GM21367 (cell line): ENCODE data around the gene MAGEB17.

Source experiments
- ATAC-seq: cut with Tn5 transposase; IDR thresholded peaks from one replicate; pipeline ENCODE4 v1.9.1; 2021; ENCODE audit not compliant: unreplicated experiment

MAGEB17 gene

DNA sequence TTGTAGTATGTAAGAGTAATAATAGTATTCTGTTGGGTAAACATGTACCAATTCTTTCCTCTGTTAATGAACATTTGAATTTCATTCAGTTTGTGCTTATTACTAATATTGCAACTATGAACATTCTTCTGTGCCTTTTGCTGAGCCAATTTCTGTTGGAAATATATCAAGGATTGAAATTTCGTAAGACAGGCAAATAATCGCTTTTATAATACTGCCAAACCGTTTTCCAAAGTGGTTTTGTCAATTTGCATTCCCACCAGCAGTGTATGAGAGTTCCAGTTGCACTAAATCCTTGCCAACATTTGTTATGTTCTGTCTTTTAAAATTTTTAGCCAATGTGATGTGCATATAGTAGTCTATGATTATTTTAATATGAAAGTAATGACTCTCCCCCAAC, 38.6 kb downstream of the MAGEB17 start:
- ATAC-seq = no peak

DNA sequence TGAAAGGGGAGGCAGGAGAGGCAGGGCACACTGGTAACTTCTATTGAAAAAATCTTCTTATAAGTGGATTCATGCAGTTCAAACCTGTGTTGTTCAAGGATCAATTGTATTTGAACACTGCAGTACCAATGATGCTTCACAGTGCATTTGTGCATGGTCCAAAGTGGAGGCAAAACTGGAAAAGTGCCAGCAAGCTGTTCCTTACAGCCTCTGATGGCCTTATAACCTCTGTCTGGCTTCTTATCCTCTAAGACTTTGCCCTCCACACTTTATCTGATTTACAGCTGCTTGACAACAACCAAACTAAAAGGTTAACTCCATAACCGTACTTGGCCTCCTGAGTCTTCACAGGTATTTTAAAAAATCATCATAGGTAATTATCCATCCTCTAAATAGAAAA, 40.4 kb downstream of the MAGEB17 start:
- no peak for ATAC-seq

DNA sequence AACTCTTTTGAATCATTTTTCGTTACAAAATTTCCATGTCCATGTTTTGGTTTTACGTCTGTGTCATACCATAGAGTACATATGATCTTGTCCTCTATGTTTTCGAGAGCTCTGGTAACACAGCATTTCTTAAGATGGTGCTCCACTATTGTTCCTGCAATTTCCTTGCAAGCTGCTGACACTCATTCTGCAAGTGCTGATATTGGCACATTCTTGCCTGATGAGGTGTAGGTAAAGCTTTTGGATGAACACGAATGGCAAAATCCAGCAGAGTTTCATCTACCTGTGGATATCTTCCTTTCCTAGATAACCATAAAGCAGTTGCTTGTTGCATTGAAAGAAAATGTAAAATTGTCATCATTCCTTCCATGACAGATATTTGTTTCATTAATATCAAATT, 41.3 kb downstream of the MAGEB17 start:
- no peak for ATAC-seq

DNA sequence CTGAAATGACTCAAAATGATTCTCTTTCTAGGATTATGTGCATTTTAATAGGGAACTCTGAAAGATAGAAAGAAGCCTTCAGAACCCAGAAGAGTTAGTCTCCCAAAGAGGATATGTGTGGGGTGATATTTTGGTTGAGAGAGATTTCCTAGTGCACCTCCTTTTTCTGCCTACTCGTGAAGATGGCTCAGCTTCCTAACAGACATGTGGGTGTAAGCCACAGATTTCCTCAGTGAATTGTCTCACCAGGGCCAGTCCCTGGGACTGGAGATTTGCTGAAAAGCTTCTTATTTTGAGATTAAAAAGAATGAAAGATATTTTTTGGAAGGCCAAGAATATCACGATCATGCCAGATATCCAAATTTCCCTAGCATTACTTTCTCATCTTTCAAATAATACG, 42.8 kb downstream of the MAGEB17 start:
- no peak for ATAC-seq

DNA sequence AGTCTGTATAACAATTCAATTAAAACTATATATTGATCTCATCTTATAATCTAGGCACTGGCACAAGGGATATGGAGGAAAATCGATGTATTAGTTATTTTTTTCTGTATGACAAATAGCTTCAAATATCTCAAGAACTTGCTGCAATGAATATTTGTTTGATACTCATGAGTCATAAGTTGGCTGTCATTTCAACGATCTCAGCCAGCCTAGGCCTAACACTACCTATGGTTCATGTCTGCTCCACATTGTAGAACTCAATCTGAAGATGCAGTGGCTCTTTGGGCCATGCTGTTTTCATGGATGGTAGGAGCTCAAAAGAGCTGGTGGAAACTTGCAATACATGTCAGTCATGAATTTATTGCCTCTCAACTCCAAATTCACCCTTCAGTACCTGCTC, 44.7 kb downstream of the MAGEB17 start:
- no peak for ATAC-seq

DNA sequence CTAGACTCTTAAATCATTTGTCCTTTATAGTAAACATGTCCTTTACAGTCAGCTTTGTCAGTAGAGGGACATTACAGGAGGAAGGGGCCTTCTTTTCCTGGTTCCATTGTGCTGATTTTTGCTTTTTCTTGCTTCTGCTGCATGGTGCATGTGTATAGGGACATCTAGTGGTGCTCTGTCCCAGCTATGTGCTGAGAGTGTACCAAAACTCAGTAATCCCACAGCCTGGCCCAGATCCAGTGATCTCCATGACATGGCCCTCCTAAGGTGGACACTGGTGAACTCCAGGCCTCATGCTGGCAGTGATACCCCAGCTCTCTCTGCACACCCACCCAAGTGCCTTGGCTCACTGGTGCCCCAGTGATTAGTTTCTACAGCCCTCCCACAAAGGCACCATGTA, 45.2 kb downstream of the MAGEB17 start:
- no peak for ATAC-seq

DNA sequence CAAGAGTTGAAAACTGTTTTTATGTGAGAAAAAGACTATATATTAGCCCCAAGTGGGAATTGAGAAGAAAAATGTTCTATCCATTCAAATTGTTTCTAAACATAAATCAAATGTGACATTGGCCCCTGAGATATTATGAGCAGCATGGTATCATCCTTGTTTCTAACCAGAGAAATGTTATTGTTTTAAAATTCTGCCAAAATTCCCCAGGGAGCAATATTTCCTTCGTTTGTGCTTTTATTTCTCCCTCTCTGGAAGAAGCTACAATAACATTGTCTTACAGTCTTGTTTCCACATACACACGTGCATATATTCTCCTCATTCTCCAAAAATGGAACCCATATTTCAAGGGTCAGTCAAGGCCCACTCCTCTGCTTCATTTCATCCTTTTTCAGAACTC, 46.7 kb downstream of the MAGEB17 start:
- no peak for ATAC-seq

DNA sequence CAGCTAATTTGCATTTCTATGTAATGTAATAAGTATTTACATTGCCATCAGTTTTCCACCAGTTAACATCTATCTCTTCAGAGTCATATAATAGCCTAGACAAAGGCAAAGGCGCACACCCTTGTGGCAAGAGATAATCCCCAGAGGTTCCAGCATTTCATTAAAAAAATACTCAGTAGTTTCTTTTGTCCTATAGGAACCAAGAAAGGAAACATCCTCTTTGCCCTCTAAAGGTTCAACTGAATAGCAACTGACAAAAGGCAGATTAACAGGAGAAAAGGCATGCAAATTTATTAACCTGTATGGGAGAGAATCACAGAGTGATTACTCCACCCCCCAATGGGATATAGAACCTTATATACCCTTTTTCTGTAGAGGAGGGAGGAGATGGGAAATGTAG, 48.4 kb downstream of the MAGEB17 start:
- ATAC-seq = no peak
